GM19468 (cell line): ENCODE results near the gene C2CD2L.
"Not testable (repeated sequence)": the region's sequence is repeated elsewhere in the genome, so short reads cannot be mapped to it uniquely, and the experiment has no call there.

Source experiments
- ATAC-seq: cut with Tn5 transposase; IDR thresholded peaks from one replicate; pipeline ENCODE4 v1.9.1; 2021; ENCODE audit warnings: mild to moderate bottlenecking, moderate library complexity, moderate number of reproducible peaks; ENCODE audit not compliant: unreplicated experiment; ENCODE audit errors: extremely low read depth

The C2CD2L gene

DNA sequence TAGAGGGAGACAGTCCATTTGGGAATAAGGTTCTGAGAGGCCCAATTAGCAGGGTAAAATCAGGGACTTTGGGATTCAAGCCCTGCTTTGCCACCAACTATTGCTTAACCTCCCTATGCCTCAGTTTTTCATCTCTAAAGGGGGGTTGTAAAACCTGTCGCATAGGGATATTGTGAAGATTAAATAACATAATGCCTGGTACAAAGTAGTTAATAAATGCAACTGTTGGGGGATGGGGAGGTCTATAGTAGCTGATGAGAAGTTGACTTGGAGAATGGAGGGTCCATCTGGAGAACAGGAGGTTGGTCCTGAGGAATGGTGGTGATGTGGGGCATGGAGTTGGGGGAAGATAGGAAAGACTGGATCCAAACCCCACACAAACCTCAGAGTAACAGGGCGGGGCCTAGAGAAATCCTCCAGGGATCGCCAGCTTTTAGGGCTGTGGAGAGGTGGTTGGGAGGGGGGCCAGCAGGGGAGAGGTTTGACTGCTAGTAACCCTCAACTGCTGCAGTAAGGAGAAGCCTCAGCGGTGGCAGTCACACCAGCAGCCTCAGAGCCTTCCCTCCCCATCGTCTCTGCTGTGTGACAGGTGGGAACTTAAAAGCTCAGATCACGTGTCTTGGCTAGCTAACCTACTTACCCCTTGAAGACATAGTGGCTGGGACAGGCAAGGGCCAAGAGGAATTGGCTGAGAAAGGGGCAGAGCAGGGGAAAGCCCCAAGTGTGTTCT is 40.6 kb downstream of the C2CD2L start:
- no peak for ATAC-seq

DNA sequence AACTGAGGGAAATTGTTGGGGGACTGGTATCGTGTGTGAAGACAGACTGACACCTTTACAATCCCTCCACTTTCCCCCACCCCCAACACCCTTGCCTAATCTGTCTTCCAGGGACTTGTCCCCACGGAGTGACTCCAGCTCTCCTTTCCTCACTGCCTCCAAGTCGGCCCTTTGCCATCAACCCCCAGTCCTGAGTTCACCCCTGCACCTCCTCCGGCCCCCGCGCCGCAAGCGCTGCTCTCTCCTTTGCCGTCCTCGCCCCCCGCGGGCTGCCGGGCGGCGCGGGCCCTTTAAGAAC is 41.5 kb downstream of the C2CD2L start:
- ATAC-seq = no peak

DNA sequence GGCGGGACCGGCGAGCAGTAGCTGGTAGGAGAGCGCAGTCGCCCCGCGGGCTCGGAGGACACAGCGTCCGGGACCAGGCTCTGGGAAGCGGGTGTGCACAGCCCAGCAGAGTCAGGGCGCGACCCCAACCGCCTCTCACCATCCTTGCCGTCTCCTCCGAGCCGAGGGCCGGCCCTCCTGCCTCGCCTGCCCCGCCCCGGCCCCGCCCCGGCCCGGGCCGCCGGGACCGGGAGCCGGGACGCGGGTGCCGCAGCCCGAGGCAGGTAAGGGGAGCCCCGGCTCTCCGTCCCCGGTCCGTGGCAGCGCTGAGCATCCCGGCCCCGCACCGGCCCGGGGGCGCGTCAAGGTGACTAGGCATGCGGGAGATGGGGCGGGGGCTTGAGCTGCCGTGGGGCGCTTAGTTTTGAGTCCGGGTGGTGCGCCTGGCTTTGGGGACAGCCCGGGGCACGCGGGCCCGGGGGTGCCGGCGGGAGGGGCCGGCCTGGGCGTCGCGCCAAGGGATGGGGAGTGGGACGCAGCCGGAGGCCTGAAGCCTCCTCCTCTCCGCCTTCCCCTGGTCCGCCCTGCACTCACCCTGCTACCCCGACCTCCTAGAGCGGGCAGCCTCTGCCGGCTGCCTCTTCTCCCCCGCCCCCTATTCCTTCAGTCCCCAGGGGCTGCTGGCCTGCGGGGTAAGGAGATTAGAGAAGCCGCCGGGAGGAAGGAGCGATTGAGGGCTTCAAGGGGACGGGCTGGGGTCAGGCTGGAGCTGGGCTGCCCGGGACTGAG is 42.1 kb downstream of the C2CD2L start, which contains the start of gene ABCG4:
ABCG4 (plus strand) TSS at position 35 of the 768 bp plus-strand sequence. CDS start 914 bp downstream, outside the sequence.
- ATAC-seq = no peak

GRCh38 chr11:119149786-119150275 is 42.7 kb downstream of the C2CD2L start:
- ATAC-seq = no peak

DNA sequence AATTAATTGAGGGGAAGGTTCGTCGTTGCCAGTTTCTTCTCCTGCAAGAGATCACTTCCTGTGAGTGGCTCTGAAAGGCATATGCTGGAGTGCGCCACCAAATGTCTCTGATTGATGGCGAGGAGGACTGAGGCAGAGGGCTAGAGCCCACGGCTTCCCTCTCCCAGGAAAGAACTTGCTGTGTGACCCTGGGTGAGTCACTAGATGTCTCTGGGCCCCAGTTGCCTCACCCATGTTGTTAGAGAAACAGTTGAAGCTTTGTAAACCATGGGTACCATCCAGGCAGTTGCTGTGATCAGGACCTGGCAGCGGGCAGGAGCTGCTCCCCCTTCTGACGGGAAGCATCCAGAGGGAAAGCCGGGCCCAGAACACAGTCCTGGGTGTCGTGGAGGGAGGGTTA is 44.9 kb downstream of the C2CD2L start:
- ATAC-seq = no peak

GRCh38 chr11:119152604-119153003 is 45.5 kb downstream of the C2CD2L start:
- ATAC-seq = no peak

DNA sequence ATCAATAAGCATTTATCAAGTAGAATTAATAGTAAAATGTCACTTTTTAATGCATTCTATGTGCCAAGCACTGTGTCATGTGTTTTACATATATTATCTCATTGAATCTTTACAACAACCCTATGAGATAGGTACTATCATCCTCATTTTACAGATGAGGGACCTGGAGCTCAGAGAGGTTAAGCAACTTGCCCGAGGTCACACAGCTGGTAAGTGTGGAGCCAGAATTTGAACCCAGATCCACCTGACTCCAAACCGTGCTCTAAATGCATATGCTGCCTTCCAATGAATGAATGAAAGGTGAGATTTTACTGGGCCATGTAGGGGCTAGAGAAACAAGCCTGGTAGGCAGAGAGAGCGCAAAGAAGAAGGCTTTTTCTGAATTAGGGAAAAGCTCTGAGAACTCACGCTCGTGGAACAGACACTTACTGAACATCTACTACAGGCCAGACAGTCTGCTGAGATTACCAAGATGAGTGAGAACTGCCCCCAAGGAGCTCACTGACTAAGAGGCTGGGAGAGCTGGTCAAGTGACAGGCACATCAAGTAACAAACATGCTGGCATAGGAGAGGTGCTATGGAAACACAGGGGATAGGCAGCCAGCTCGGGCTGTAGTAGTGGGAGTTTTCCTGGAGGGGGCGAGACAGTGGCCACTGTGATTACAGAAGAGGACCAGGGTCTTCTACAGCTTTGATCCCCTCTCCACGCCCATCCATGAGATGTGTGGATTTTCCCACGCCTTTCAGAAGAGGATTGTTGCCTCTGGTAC is 46.1 kb downstream of the C2CD2L start:
- ATAC-seq = no peak

DNA sequence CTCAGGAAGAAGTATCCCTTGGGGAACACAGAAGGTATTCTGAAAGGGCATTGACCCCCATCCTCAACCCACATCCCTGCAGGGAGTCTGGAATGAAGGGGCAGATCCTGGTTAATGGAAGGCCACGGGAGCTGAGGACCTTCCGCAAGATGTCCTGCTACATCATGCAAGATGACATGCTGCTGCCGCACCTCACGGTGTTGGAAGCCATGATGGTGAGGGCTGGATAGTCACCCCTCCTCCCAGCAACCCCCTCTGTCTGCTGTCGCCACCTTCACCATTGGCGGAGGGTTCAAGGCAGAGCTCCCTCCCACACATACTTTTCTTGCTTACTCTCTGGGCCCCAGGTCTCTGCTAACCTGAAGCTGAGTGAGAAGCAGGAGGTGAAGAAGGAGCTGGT is 47.0 kb downstream of the C2CD2L start:
- no peak for ATAC-seq

DNA sequence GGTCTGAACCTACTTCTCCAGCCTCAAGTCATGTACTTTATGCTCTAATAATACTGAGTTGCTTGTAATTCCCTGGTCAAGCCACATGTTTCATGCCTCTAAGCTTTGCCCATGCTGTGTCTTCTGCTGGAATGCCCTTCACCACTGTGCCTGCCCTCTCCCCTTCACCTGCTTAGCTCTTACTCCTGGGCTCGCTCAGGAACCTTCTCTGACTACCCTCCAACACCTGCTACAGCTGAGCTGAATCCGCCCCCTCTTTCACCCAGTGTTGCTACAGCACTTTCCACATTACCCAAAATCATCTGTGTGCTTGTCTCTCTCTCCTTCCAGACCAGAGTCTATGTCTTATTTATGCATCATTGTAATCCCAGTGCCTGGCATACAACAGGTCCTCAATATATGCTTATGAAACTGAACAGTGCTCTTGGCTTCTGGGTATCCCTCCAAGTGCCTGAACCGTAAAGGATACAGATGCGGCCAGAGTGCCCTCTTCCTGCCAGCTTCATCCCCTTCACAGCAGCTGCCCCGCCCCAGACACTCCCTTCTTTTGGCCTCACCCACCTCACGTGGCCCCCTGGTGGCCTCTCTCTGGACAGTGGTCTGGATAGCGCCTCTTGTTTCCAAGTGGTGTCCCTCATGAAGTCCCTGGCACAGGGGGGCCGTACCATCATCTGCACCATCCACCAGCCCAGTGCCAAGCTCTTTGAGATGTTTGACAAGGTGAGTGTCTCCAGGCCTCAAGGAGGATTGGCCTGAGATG is 48.8 kb downstream of the C2CD2L start:
- no peak for ATAC-seq

DNA sequence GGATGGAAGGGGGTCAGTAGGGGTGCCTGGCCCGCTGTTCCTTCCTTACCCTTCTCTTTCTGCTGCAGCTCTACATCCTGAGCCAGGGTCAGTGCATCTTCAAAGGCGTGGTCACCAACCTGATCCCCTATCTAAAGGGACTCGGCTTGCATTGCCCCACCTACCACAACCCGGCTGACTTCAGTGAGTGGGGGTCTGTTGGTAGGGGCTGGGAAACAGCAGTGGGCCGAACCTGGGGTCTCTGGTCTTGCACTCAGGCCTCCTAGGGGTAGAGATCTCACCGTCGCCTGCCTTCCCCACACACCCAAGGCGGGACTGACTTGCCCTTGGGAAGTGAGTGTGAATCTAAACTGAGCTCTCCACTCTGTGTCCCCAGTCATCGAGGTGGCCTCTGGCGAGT is 49.4 kb downstream of the C2CD2L start:
- ATAC-seq = no peak

- no peak for ATAC-seq
Observed at GRCh38 chr11:119157063-119157462, 49.9 kb downstream of the C2CD2L start.

- no peak for ATAC-seq
Observed at GRCh38 chr11:119158467-119158866, 51.3 kb downstream of the C2CD2L start.

GRCh38 chr11:119160151-119160550 is 53.0 kb downstream of the C2CD2L start:
- no peak for ATAC-seq

DNA sequence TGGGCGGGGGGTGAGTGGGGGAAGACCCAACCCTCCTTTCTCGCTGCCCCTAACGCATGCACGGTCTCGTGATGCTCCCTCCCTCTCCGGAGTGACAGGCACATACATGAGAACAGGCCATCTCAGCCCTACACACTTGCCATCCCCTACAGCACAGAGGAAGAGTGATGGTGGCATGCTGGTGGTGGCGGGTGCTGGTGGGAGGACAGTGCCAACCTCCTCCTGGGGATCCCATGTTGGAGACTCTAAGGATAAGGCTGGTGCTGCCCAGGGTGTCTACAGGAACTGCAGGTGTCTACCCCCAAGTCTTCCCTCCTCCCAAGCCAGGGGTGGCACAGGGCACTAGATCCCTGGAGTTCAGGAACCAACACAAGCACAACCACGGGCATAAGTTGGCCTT is 54.7 kb downstream of the C2CD2L start:
- ATAC-seq = no peak

- ATAC-seq = no peak
Observed at GRCh38 chr11:119166368-119167076, 59.4 kb downstream of the C2CD2L start.

DNA sequence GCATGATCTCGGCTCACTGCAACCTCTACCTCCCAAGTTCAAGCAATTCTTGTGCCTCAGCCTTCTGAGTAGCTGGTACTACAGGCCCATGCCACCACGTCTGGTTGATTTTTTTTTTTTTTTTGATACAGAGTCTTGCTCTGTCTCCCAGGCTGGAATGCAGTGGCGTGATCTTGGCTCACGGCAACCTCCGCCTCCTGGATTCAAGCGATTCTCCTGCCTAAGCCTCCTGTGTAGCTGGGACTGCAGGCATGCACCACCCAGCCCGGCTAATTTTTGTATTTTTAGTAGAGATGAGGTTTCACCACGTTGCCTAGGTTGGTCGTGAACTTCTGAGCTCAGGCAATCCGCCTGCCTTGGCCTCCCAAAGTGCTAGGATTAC is 59.9 kb downstream of the C2CD2L start:
- not testable (repeated sequence) for ATAC-seq

DNA sequence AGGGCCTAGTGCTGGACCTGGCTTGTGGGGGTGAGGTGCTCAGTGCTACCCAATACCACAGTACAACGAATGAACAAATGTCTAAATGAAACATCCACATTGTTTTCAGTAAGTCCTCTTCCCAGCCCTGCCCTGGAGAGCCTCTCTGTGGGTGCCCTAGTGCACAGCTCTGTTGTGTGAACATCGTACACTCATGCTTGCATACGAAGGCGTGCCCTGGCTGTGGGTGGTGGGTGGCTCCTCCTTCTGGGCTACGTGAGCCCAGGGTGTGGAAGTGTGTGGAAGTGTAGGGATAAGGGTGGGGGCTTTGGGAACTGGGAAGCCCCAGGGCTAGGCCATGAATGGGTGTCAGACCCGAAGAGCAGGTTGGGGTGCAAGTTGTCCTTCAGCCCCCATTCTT is 60.8 kb downstream of the C2CD2L start:
- ATAC-seq = no peak
